Loucy (cell line): Measurements from ENCODE around the gene CASP5.

Source experiments
- H2AFZ ChIP-seq: fragments of 200-600 bp; sonication (generic); 2 replicates; pipeline ENCODE4 v1.6.0; 2016; ENCODE audit warnings: antibody characterized with exemption, mild to moderate bottlenecking, low read length, moderate library complexity
- H3F3A ChIP-seq: fragments of 200-600 bp; 2 replicates; pipeline ENCODE4 v1.6.0; 2016; ENCODE audit warnings: antibody characterized with exemption, low read depth, mild to moderate bottlenecking
- H3K27me3 ChIP-seq: fragments of 200-600 bp; sonication (generic); 2 replicates; pipeline ENCODE4 v1.6.1; 2014; ENCODE audit warnings: low read length, mild to moderate bottlenecking; ENCODE audit not compliant: insufficient read depth, poor library complexity, severe bottlenecking
- H3K36me3 ChIP-seq: fragments of 200-600 bp; sonication (generic); 2 replicates; pipeline ENCODE4 v1.6.1; 2016; ENCODE audit warnings: low read length; ENCODE audit not compliant: insufficient read depth
- H3K4me1 ChIP-seq: fragments of 200-600 bp; sonication (generic); 2 replicates; pipeline ENCODE4 v1.5.1; 2014; ENCODE audit warnings: low read length, mild to moderate bottlenecking; ENCODE audit not compliant: insufficient read depth, poor library complexity, severe bottlenecking
- H3K4me2 ChIP-seq: fragments of 200-600 bp; sonication (generic); 2 replicates; pipeline ENCODE4 v1.6.0; 2014; ENCODE audit warnings: antibody characterized with exemption, low read length, low read depth, mild to moderate bottlenecking; ENCODE audit not compliant: poor library complexity, severe bottlenecking
- H3K4me3 ChIP-seq: fragments of 200-600 bp; sonication (generic); 2 replicates; pipeline ENCODE4 v1.5.1; 2014; ENCODE audit warnings: low read length, mild to moderate bottlenecking, mixed read lengths; ENCODE audit not compliant: poor library complexity, severe bottlenecking
- H3K79me2 ChIP-seq: fragments of 200-600 bp; sonication (generic); 2 replicates; pipeline ENCODE4 v1.6.1; 2014; ENCODE audit warnings: low read length; ENCODE audit not compliant: insufficient read depth
- H3K9ac ChIP-seq: fragments of 200-600 bp; sonication (generic); 2 replicates; pipeline ENCODE4 v1.6.0; 2014; ENCODE audit warnings: mild to moderate bottlenecking, low read depth, low read length, moderate library complexity; ENCODE audit not compliant: poor library complexity, severe bottlenecking
- H3K9me2 ChIP-seq: fragments of 200-600 bp; sonication (generic); replicated peaks from 2 replicates; pipeline ENCODE4 v1.6.1; 2016; ENCODE audit warnings: low read depth, low read length, mixed read lengths
- H3K9me3 ChIP-seq: fragments of 200-600 bp; sonication (generic); 2 replicates; pipeline ENCODE4 v1.6.1; 2014; ENCODE audit warnings: mild to moderate bottlenecking, antibody characterized with exemption, low read length, low read depth; ENCODE audit not compliant: insufficient read depth
- H4K20me1 ChIP-seq: fragments of 200-600 bp; sonication (generic); 2 replicates; pipeline ENCODE4 v1.6.0; 2014; ENCODE audit warnings: antibody characterized with exemption, low read length, mild to moderate bottlenecking; ENCODE audit not compliant: insufficient read depth, poor library complexity, severe bottlenecking
- EZH2phosphoT487 ChIP-seq: fragments of 200-600 bp; IDR thresholded peaks from 2 replicates; pipeline ENCODE4 v1.6.1; 2018; ENCODE audit warnings: antibody characterized with exemption, mild to moderate bottlenecking, moderate library complexity, borderline replicate concordance
- TF ChIP-seq, protein P1 (sequence below): fragments of 200-600 bp; sonication (generic); conservative IDR thresholded peaks from 2 replicates; pipeline ENCODE4 v1.5.1; 2014; ENCODE audit warnings: mild to moderate bottlenecking, antibody characterized with exemption, low read length

The CASP5 gene

DNA sequence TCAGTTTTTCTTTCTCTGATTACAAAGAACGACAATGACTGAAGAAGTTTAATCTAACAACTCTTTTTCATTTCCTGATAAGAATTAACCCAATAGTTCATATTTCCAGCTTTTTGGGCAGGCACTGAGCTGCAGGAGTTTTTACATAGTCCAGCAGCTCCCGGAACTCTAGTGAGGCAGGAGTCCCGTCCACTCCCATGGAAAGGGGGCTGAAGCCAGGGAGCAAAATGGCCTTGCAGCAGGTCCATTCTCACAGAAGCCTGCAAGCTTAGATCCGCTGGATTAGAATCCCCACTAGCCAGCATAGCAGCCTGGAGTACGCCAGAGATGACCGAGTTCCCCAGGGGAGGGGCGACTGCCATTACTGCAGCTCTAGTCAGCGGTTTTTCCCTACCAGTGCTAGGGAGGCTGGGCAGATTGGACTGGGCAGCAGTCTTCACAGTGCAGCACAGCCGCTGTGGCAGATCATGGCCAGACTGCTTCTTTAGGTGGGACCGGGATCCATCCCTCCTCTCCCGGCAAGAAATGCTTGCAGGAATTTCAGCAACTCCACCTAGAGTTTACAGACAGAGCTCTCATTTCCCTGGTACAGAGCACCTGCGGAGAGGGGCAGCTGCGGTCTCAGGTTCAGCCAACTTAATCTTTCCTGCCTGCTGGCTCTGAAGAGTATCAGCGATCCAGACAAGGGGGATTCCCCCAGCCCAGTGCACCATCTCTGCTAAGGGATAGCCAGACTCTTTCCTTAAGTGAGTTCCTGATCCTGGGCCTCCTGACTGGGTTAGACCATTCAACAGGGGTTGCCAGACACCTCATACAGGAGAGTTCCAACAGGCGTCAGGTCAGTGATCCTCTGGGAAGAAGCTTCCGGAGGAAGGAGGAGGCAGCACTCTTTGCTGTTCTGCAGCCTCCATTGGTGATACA is 53.9 kb downstream of the CASP5 start:
- TF ChIP-seq, protein P1, sequence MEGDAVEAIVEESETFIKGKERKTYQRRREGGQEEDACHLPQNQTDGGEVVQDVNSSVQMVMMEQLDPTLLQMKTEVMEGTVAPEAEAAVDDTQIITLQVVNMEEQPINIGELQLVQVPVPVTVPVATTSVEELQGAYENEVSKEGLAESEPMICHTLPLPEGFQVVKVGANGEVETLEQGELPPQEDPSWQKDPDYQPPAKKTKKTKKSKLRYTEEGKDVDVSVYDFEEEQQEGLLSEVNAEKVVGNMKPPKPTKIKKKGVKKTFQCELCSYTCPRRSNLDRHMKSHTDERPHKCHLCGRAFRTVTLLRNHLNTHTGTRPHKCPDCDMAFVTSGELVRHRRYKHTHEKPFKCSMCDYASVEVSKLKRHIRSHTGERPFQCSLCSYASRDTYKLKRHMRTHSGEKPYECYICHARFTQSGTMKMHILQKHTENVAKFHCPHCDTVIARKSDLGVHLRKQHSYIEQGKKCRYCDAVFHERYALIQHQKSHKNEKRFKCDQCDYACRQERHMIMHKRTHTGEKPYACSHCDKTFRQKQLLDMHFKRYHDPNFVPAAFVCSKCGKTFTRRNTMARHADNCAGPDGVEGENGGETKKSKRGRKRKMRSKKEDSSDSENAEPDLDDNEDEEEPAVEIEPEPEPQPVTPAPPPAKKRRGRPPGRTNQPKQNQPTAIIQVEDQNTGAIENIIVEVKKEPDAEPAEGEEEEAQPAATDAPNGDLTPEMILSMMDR, result no peak
- H3K79me2 ChIP-seq, result peaks cover 12% of the 10 kb centered on the region; the same call in 1 of the 2 replicates
- H3K27me3 ChIP-seq, result no peaks in the 10 kb centered on the region
- H3K9ac ChIP-seq, result peak overlapping the region; percentile 78
- peak overlapping the region; percentile 89 for H2AFZ ChIP-seq
- H3K4me2 ChIP-seq, result peak overlapping the region; percentile 87
- H3K4me3 ChIP-seq, result peak overlapping the region; percentile 78
- peaks cover 7% of the 10 kb centered on the region; the same call in 1 of the 2 replicates for H3K9me3 ChIP-seq
- H3F3A ChIP-seq, result no peaks in the 10 kb centered on the region
- no peaks in the 10 kb centered on the region for H3K9me2 ChIP-seq
- no peaks in the 10 kb centered on the region for H3K36me3 ChIP-seq
- no peaks in the 10 kb centered on the region for H4K20me1 ChIP-seq
- H3K4me1 ChIP-seq, result peaks cover 28% of the 10 kb centered on the region

DNA sequence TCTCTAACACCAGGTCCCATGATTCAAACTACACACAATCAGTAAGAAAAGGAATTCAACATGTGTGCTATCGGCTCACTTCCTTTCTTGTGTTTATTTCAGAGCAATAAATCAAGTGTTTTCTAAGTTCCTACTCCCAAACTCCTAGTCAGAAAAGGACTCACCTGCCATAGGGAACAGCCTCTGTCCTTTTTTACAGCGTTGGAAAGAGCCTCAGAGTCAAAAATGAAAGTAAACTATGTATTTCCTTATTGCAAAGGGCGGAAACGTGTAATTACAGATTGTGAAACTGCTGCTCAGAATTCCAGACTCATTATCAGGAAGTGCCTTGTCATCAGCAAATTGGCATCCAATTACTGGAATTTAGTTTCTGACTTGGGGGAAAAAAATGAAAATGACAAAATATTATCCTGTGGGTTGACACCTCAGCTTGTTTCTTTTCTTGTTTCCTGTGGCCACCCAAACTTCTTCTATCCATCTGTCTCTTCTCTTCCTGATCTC is 54.6 kb downstream of the CASP5 start, which contains the start of gene CASP4:
Gene CASP4, minus strand, starts transcription at position 220 of the 501 bp plus-strand sequence. Its CDS starts 49 bp downstream, at position 171.
- Histone ChIP-seq H2AFZ (peak within 1 kb of the TSS; percentile 89), H3K4me2 (peak within 1 kb of the TSS; percentile 87), H3F3A (no peaks in the 10 kb centered on the region), H3K79me2 (peaks cover 12% of the 10 kb centered on the region; the same call in 1 of the 2 replicates), H3K9me2 (no peaks in the 10 kb centered on the region), H3K9me3 (no peaks in the 10 kb centered on the region; the same call in 1 of the 2 replicates), H3K27me3 (no peaks in the 10 kb centered on the region), H3K4me1 (peaks cover 28% of the 10 kb centered on the region), H3K4me3 (peak within 1 kb of the TSS; percentile 78), H3K36me3 (no peaks in the 10 kb centered on the region), H4K20me1 (no peaks in the 10 kb centered on the region), H3K9ac (peak within 1 kb of the TSS; percentile 78)
- TF ChIP-seq, protein P1, result no peak
- no peak for TF ChIP-seq EZH2phosphoT487

DNA sequence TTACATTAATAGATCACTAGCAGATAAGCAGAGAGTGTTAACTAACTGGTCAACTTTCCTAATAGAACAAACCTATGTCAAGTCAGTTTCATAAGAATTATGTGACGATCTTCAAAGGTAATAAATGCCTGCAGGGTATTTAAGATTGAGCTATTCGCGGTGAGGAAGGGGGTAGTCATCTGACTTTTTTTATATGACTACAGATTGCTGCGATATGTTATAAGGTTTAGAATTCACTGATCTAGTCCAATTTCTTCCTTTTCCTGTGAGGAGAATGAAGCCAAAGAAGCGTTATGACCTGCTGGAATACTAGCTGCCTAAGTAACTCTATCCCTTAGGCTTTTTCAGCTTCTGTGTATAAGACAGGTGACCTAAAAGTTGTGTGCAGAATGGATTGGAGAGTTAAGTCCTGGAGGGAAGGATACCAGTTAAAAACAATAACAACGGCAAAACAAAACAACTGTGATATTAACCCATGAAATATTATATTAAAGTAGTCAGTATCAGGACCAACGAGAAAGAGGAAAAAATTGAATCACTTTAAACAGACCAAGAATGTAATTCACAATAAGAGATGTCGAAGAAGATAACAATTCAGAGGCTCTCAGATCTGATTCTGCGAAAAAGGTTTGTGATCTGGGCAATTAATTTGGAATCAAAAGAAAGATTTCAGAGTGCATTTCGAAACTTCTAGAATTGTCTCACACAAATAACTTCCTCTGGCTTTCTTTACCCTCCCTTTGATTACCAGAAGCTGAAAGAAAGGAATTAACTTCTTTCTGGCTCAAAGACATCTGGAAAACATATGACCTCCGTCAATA is 55.2 kb downstream of the CASP5 start:
- H3K36me3 ChIP-seq, result no peaks in the 10 kb centered on the region
- peak overlapping the region; percentile 78 for H3K4me3 ChIP-seq
- peaks cover 12% of the 10 kb centered on the region; the same call in 1 of the 2 replicates for H3K79me2 ChIP-seq
- H3K4me1 ChIP-seq, result peaks cover 29% of the 10 kb centered on the region
- no peaks in the 10 kb centered on the region for H3K27me3 ChIP-seq
- H3K9ac ChIP-seq, result peak overlapping the region; percentile 78
- H2AFZ ChIP-seq, result peak overlapping the region; percentile 89
- no peaks in the 10 kb centered on the region for H3K9me2 ChIP-seq
- no peaks in the 10 kb centered on the region; the same call in 1 of the 2 replicates for H3K9me3 ChIP-seq
- no peaks in the 10 kb centered on the region for H3F3A ChIP-seq
- no peaks in the 10 kb centered on the region for H4K20me1 ChIP-seq
- H3K4me2 ChIP-seq, result peak overlapping the region; percentile 87
- TF ChIP-seq, protein P1, result no peak
- TF ChIP-seq EZH2phosphoT487, result no peak
